NCI-H128 (cell line): ENCODE data around the gene RASSF4.
A peak's percentile ranks its signal among the peaks of the same experiment; 100 is the strongest.

Experiments used
- DNase-seq: peaks from one replicate; lab custom pipeline; 2025; ENCODE audit not compliant: unreplicated experiment; lab: John Stamatoyannopoulos, UW

RASSF4 gene

GRCh38 chr10:44974628-44975430, 15.2 kb downstream of the RASSF4 start:
- DNase-seq = no peak

DNA sequence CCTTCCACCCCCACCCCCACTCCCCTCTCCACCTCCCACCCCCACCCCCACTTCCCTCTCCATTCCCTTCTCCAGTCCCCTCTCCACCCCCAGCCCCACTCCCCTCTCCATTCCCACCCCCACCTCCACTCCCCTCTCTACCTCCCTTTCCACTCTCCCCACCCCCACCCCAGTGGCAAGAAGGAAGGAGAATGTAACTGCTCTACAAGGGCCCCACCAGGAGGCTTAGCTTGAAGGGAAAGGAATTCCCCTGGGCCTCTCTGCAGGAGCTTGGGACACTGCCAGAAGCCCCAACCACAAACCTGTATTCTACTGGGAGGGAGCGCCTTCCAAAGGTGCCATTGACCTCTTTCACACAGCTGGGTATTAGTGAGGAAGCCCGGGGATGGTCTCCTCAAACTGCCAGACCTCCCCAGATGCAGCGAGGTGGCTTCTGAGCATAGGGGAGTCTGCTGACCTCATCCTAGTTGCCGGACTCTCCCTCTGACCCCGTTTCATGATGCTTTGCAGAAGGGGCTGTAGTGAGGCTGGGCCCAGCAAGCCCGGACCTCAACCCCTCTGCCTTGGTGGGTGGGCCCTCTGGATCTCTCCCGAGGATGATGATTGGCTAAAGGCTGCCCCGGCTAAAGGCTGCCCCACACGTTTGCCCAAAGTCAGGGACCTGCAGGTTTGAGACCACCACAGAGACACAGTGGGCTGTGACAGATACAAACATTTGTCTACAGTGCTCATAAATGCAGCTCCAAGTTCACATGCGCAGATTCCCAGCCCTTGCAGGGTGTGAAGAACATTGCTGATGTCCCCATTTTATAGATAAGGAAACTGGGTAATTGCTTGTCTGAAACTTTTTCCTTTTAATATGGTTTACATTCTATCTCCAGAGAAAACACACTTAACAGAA, 16.1 kb downstream of the RASSF4 start:
- DNase-seq = no peak

DNA sequence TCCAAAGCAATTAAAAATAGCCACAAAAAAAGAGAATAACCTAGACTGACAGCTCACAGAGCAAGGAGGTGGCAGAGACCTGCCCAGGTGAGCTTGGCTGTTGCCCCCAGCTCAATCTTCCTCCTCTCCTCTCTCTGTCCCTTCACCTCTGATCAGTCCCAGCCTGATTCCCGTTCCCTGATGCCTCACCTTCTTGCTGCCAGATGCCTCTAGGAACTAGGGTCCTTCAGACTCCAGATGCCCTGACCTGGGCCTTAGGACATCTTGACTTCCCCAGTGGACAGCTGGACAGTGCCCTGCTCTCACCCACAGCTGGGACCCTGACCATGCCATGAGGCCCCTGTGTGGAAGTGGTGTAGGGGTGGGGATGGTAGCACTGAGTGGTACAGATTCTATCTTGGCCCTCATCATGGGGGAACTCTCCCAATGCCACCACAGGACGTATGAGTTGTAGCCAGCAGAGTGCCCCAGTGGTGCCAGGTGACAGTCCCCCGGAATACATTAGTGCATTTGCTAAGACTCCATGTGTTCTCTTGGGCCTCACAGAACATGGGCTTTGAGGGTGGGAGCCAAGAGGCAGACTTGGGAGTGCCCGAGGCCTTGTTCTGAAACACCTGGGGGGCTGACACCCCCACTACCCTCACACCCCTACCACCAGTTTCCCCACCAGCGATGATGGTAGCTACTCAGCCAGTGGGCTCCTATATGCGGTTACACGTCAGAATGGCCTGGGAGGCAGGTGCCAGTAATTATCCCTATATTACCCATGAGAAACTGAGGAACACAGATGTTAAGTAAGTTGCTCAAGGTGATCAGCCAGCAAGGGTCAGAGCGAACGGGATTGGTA, 17.0 kb downstream of the RASSF4 start:
- DNase-seq = no peak

DNA sequence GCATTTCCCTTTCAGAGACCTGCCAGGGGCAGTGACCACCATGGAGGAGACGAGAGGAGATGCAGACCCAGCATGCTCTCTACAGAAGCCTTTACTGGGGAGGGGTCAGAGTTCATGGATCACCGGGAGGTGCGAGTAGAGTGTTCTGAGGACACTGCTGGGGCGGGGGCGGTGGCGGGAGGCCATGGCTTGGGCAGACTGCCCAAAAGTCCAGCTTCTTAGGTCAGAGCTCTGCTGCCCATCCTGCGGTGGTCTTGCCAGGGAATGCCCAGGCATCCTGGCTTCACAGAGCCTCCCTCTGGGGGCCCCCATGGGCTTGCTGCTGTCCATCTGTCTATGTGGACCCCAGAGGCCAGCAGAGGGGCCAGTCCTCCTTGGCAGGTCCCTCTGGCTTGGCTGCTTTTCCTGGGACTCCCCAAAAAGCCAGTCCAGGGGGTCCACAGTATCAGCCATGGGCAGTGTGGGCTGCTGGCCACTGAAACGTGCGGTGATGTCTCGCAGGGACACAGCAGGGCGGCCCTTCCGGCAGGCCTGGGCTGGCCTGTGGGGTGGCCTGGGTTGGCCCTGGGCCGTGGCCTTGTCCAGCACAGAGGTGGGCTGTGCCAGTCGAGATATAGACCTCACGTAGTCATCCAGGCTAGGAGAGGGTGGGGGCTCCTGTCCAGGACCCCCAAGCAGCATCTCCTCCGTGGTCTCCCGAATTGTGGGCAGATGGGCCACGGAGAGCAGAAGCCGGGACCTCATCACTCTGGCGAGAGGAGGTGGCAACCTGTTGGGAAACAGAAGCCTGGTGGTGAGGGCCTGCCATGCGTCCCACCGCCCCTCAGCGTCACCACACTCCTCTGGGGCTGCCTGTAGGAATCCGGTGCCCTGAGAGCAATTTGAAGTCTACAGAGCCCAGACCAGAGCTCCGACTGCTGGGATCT, 17.9 kb downstream of the RASSF4 start:
- DNase-seq = no peak

GRCh38 chr10:44978213-44978569, 18.6 kb downstream of the RASSF4 start:
- no peak for DNase-seq

- DNase-seq = peak; percentile 60
Measured at GRCh38 chr10:44978570-44979280, 19.1 kb downstream of the RASSF4 start, which contains the start of gene DEPP1. Gene DEPP1, minus strand, starts transcription at chr10:44978809. Its CDS starts 779 bp downstream, at chr10:44978030.

DNA sequence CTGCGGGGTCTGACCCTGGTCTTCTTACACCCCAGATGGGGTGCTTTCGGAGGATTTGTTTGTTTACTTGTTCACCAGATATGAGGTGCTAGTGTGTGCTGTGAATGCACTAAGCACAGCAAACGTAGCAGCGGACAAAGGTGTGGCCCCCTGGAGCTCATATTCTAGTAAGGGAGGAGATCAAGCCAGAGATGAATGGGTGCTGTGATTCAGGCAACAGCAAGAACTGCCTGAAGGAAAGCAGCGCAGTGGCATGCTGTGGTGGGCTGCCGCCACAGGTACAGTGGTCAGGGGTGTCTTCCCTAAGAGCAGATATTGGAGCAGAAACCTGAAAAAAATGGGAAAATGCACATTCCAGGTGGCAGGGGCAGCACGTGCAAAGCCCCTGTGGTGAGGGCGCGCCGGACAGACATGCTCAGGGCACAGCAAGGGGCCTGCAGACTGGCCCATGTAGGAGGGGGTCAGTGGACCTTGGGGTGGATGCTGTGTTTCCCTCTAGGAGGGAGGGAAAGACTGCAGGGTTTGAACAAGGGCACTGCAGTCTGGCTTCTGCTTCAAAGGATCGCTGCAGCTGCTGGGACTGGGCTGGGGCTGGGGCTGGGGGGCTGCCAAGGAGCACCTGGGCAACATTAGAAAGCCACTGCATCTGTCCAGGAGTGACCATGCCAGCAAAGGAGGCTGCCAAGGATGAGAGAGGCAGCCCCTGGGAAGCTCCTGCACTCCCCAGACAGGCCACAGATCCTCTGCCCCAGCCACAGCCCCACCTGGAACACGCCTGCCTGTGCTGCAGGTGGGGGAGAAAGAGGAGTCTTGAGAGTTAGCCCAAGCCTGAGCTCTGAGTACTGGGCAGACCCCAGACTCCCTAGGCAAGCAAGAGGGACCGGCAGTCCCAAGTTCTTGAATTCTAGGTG, 19.9 kb downstream of the RASSF4 start:
- DNase-seq = no peak

DNA sequence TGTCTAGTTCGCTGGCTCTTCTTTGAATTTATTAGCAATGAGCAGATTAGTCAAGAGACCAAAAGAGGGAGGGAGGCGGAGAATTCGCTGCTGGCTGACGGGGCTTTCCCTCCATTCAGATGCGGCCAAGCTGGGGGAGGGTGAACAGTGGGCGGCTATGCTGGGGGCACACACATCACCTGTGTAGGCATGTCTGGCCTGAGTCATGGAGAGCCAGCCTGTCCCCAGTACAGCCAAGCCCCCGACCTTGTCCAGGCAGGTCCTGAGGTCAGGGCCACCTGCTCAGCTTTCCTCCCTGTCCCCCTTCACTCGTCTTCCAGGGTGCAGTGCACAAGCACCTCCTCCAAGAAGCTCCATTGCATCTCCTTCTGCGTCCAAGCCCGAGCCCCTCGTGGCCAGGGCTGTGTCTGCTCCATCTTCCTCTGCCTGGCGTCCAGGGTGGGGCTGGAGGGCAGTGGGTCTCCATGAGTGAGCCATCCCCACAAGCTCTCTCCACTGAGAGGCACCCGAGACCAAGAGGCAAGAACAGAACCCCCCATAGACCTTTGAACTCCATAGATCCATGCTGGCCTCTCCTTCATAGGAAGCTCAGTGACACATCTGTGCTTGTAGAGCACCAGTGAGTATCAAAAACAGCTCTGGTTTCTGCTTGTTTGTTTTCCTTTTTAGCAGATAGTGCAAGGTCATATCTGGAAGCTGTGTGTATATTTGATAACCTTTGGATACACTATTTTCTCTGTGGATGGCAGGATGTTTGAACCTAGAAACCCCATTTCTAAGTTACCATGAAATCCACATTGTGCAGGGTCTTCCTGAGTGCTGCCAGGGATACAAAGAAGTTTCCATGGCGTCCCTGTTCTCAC, 20.9 kb downstream of the RASSF4 start:
- no peak for DNase-seq

DNA sequence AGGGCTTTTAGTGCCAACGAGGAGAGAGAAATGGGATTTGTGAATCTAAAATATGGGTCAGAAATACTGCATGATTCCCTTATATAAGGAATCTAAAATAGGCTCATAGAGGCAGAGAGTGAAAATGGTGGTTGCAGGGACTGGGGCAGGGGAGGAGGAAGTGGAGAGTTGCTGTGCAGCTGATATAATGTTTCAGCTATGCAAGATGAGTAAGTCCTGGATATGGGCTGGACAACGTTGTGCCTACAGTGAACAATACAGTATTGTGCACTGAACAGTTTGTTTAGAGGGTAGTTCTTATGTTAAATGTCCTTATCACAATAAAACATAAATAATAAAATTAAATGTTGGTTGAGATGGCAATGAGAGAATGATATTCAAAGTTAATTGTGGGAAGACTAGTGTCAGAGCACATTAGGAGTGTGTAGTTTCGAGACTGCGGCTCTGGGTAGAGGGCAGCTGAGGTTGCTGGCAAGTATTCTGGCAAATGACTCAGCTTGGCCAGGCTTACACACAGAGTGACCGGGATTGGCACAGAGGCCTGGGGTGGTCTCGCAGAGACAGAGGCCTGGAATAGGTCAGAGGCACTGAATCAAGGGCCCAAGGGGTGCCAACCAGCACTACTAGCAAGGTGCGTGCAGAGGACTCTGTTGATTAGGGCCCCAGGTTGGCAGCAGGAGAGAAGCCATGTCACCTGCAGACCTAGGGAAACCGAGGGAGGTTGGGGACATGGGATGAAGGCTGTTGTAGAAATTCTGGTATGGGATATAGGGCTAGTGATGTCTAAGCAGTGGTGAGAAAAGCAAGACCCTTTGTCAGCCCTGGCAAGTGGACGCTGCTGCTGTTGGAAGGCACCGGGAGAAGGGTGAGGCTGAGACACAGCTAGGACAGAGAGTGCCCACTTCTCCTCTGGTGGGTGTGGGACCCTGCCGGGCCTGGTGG, 21.8 kb downstream of the RASSF4 start:
- no peak for DNase-seq

- no peak for DNase-seq
Measured at GRCh38 chr10:44982114-44982460, 22.5 kb downstream of the RASSF4 start.

DNA sequence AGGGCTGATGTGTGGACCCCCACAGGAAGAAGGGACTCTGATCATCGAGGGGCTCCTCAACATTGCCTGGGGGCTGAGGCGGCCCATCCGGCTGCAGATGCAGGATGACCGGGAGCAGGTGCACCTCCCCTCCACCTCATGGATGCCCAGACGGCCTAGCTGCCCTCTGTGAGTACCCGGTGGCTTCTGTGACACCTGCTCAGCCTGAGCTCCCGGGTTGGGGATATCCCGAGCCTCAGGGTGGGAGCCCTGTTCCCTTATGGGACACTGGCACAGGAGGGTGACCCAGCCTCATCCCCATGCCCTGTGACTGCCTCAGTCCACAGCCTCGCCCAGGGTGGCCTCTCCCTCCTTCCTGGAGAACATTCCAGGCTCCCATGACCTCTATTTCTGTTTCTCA, 22.9 kb downstream of the RASSF4 start:
- no peak for DNase-seq

DNA sequence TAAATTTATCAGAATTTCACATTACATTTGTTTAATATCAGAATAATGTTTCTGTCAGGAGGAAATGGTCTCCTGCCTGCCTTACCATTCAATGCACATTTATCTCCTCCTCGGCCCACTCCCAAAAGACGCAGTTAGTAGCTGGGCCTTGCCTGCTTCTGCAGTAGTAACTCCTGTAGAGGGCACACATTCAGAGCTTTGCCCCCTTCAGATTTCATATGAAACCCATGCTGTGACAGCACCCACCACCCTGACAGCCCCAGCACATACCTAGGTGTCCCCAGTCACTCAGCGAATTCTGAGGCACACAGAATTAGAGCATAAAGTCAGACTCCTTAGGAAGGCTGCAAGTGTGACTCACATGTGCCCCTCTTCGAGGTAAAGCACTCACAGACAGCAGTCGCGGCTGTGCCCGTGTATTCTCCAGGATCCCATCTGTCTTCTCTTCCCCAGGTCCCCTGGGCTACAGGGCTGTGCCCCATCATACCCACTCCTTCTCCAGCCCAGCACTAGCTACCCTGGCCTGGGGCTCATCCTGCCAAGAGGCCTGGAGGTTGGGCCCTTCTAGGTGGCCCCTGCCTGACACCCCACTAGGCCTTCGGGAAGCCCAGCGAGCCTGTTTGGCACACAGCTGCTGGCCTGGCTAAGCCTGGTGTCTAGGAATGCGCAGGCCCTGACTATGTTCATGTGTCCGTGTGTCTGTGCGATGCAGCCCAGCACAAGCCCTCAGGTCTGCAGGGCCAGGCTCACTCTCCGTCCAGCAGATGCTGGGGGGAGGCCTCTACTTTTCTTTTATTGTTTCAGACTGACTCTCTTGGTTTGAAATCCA, 23.7 kb downstream of the RASSF4 start:
- DNase-seq = no peak

DNA sequence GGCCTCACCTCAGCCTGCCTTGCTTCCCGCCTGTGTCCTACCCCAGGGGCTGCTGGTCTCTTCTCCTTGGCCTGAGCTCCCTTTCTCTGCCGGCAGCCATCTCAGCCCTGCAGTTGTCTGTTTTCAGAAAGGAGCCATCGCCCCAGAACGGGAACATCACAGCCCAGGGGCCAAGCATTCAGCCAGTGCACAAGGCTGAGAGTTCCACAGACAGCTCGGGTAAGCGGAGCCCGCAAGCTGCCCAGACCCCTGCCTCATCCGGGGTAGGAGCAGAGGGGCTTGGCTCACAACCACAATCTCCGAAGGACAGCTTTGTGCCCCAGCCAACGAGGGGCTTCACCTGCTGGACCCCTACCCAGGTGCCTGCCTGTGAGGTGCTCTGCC, 24.3 kb downstream of the RASSF4 start:
- no peak for DNase-seq

DNA sequence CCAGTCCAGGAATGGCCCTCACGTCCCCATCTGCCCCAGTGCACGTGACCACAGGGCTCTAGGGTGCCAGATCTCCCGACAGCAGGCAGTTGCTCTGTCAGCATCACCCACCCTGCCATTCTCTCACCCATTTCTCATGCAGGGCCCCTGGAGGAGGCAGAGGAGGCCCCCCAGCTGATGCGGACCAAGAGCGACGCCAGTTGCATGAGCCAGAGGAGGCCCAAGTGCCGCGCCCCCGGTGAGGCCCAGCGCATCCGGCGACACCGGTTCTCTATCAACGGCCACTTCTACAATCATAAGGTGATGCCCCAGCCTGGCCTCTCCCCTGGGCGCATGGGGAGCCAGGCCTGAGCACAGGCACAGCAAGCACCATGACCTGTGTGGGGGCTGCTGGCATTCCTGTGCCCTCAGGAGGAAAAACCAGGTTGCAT, 25.1 kb downstream of the RASSF4 start:
- DNase-seq = no peak

DNA sequence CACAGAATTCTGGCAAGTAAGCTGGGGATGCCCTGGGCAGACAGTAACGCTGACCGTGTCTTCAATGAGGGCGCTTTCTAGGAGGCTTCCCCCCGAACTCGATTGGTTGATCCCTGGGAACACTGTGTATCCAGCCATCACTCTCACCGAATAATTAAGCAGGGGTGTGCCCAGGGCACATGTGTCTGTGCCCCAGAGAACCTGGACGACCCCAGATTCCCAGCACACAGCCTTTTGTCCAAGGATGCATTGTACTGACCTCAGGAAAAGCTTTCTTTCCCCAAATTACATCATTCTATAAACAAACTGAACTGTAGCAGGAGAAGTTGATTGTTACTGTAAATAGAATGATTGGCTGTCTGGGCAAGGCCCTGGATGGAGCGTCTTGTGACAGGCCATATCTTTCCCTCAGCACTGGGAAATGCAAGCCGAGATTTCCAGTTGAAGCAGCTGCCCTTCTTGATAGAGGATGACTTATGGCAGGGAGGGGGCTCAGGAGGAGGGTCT, 25.6 kb downstream of the RASSF4 start:
- DNase-seq = no peak
